Right ventricle myocardium inferior (tissue), 1 donor: ENCODE results near the gene CREB3. TPM values are rescaled to one million over a fixed set of nuclear protein-coding genes. Genes with fewer than 3 reads are reported as not detected.

Experiments used
- ATAC-seq: fragments of 200-7000 bp; cut with Tn5 transposase; one replicate; pipeline ENCODE4 v1.9.1; 2020; ENCODE audit warnings: mild to moderate bottlenecking, moderate library complexity
- DNase-seq: peaks from one replicate; pipeline ENCODE4 v3.0.0; 2021; ENCODE audit errors: missing footprints
- intact Hi-C: fragments of 100-400 bp; cut with DNase I; formaldehyde crosslinking; loops from one replicate; pipeline ENCODE4 v1.11.0; 2022
- total RNA-seq: library from RNA; stranded (reverse); fragmentation: NEBNext Ultra II Directional; extraction: Animal tissue kit (Norgen Biotek cat#: 25700); gene quantifications from one replicate; pipeline ENCODE4 v1.2.1, GENCODE V29; 2021
- donor health status: DM: no; HTN: yes; CAD: no; lungs with severe emphysema.

Gene CREB3
- total RNA-seq, 1 donor from 2014 or later: 23.5 TPM

GRCh38 chr9:35738924-35739323, 6.5 kb downstream of the CREB3 start:
- DNase-seq: no peak
- intact Hi-C loops: no loop called here
- ATAC-seq: no peak

- intact Hi-C loops: no loop called here
- DNase-seq (no peak), ATAC-seq (no peak)
These were observed 7.8 kb downstream of the CREB3 start for GRCh38 chr9:35740243-35740642.

- ATAC-seq (no peak), DNase-seq (no peak)
- intact Hi-C loops: no loop called here
These were observed 9.3 kb downstream of the CREB3 start for GRCh38 chr9:35741740-35742139.

- intact Hi-C loops: no loop called here
- no peak for ATAC-seq
- DNase-seq: no peak
These were observed 11.0 kb downstream of the CREB3 start for GRCh38 chr9:35743452-35743851.

- ATAC-seq: no peak
- intact Hi-C loops: no loop called here
- no peak for DNase-seq
These were observed 11.5 kb downstream of the CREB3 start for GRCh38 chr9:35743880-35744518.

GRCh38 chr9:35745569-35745968, 13.1 kb downstream of the CREB3 start:
- no peak for DNase-seq

GRCh38 chr9:35746583-35746982, 14.1 kb downstream of the CREB3 start:
- intact Hi-C loops: no loop called here
- ATAC-seq (no peak), DNase-seq (no peak)

More at GRCh38 chr9:35745569-35745968, 13.1 kb downstream of the CREB3 start:
- intact Hi-C loops: no loop called here
- no peak for ATAC-seq

GRCh38 chr9:35748242-35748857, 15.9 kb downstream of the CREB3 start:
- ATAC-seq: peak; percentile 1

GRCh38 chr9:35748858-35749514, 16.5 kb downstream of the CREB3 start, which contains the start of the genes GBA2 and RGP1:
TSS of gene GBA2 (minus strand) at chr9:35749228. CDS start at chr9:35748704, 524 bp downstream.
TSS of gene RGP1 (plus strand) at chr9:35749287. CDS start at chr9:35749756, 469 bp downstream.
- intact Hi-C loops: loop anchor here (2.0 kb wide), 1 partner anchor 16 kb away; the partner anchor contains the start of genes CREB3 and TLN1
- peak; percentile 92 for ATAC-seq
- DNase-seq: peak; percentile 93

More at GRCh38 chr9:35748242-35748857, 15.9 kb downstream of the CREB3 start:
- intact Hi-C loops: loop anchor here (2.0 kb wide), 1 partner anchor 16 kb away; the partner anchor contains the start of genes CREB3 and TLN1
- DNase-seq: peak; percentile 75

GRCh38 chr9:35749515-35750255, 17.2 kb downstream of the CREB3 start:
- DNase-seq (no peak), ATAC-seq (peak; percentile 23)
- intact Hi-C loops: loop anchor here (2.0 kb wide), 1 partner anchor 17 kb away; the partner anchor contains the start of genes CREB3 and TLN1

- no peak for ATAC-seq
- no peak for DNase-seq
- intact Hi-C loops: no loop called here
These were observed 17.7 kb downstream of the CREB3 start for GRCh38 chr9:35750256-35750531.

- intact Hi-C loops: no loop called here
- DNase-seq: no peak
- ATAC-seq: no peak
These were observed 21.0 kb downstream of the CREB3 start for GRCh38 chr9:35753466-35753865.

- DNase-seq (no peak), ATAC-seq (no peak)
- intact Hi-C loops: loop anchor here (1.0 kb wide), 1 partner anchor 101 kb away; no protein-coding TSS in a partner anchor
These were observed 21.8 kb downstream of the CREB3 start, which contains the start of gene MSMP for GRCh38 chr9:35754264-35754663. TSS of gene MSMP (minus strand) at chr9:35754276. CDS start at chr9:35754129, 147 bp downstream.

- ATAC-seq (no peak), DNase-seq (no peak)
- intact Hi-C loops: no loop called here
These were observed 22.6 kb downstream of the CREB3 start for GRCh38 chr9:35755071-35755470.

GRCh38 chr9:35756275-35757225, 24.1 kb downstream of the CREB3 start:
- ATAC-seq (peak; percentile 60), DNase-seq (peak; percentile 83)
- intact Hi-C loops: no loop called here

GRCh38 chr9:35757226-35757891, 24.9 kb downstream of the CREB3 start:
- intact Hi-C loops: no loop called here
- peak; percentile 58 for ATAC-seq
- no peak for DNase-seq

GRCh38 chr9:35757892-35758275, 25.4 kb downstream of the CREB3 start:
- ATAC-seq: no peak
- intact Hi-C loops: no loop called here

More at GRCh38 chr9:35757892-35758275, 25.4 kb downstream of the CREB3 start:
- DNase-seq: no peak
